Measurements from ENCODE around the gene PCP4.

The PCP4 gene

GRCh38 chr21:39958731-39959130, 91.5 kb downstream of the PCP4 start:
- H3K9me3 ChIP-seq (ENCODE audit: control insufficient read depth, insufficient read depth, low read length), result peaks cover 2% of the 10 kb centered on the region; the same call in 1 of the 2 replicates
- no peaks in the 10 kb centered on the region for H3K36me3 ChIP-seq (ENCODE audit: insufficient read depth, low read length)
- H3K9ac ChIP-seq (ENCODE audit: low read depth, low read length), result no peak overlapping the region
- H3K4me1 ChIP-seq (ENCODE audit: insufficient read depth, low read length), result no peaks in the 10 kb centered on the region

- H3K9ac ChIP-seq (ENCODE audit: low read depth, low read length), result no peak overlapping the region
These were observed 94.0 kb downstream of the PCP4 start for GRCh38 chr21:39961251-39961650.

GRCh38 chr21:39965026-39965425, 97.8 kb downstream of the PCP4 start:
- Histone ChIP-seq H3K4me1 (ENCODE audit: insufficient read depth, low read length) (no peaks in the 10 kb centered on the region), H3K9ac (ENCODE audit: low read depth, low read length) (no peak overlapping the region), H3K36me3 (ENCODE audit: insufficient read depth, low read length) (no peaks in the 10 kb centered on the region), H3K9me3 (ENCODE audit: control insufficient read depth, insufficient read depth, low read length) (no peaks in the 10 kb centered on the region)

More at GRCh38 chr21:39961251-39961650, 94.0 kb downstream of the PCP4 start:
- peaks cover 2% of the 10 kb centered on the region; the same call in 1 of the 2 replicates for H3K9me3 ChIP-seq (ENCODE audit: control insufficient read depth, insufficient read depth, low read length)
- no peaks in the 10 kb centered on the region for H3K36me3 ChIP-seq (ENCODE audit: insufficient read depth, low read length)
- H3K4me1 ChIP-seq (ENCODE audit: insufficient read depth, low read length), result no peaks in the 10 kb centered on the region

GRCh38 chr21:39966786-39967185, 99.5 kb downstream of the PCP4 start:
- H3K9me3 ChIP-seq (ENCODE audit: control insufficient read depth, insufficient read depth, low read length), result no peaks in the 10 kb centered on the region
- H3K4me1 ChIP-seq (ENCODE audit: insufficient read depth, low read length), result no peaks in the 10 kb centered on the region
- no peaks in the 10 kb centered on the region for H3K36me3 ChIP-seq (ENCODE audit: insufficient read depth, low read length)
- no peak overlapping the region for H3K9ac ChIP-seq (ENCODE audit: low read depth, low read length)

- H3K9me3 ChIP-seq (ENCODE audit: control insufficient read depth, insufficient read depth, low read length), result no peaks in the 10 kb centered on the region
- H3K36me3 ChIP-seq (ENCODE audit: insufficient read depth, low read length), result no peaks in the 10 kb centered on the region
- H3K4me1 ChIP-seq (ENCODE audit: insufficient read depth, low read length), result no peaks in the 10 kb centered on the region
- H3K9ac ChIP-seq (ENCODE audit: low read depth, low read length), result no peak overlapping the region
These were observed 100.8 kb downstream of the PCP4 start for GRCh38 chr21:39968010-39968409.

- Histone ChIP-seq H3K9ac (ENCODE audit: low read depth, low read length) (no peak overlapping the region), H3K9me3 (ENCODE audit: control insufficient read depth, insufficient read depth, low read length) (no peaks in the 10 kb centered on the region), H3K36me3 (ENCODE audit: insufficient read depth, low read length) (no peaks in the 10 kb centered on the region), H3K4me1 (ENCODE audit: insufficient read depth, low read length) (no peaks in the 10 kb centered on the region)
These were observed 102.6 kb downstream of the PCP4 start for GRCh38 chr21:39969691-39970364.

- Histone ChIP-seq H3K9ac (ENCODE audit: low read depth, low read length) (no peak overlapping the region), H3K4me1 (ENCODE audit: insufficient read depth, low read length) (no peaks in the 10 kb centered on the region), H3K36me3 (ENCODE audit: insufficient read depth, low read length) (no peaks in the 10 kb centered on the region), H3K9me3 (ENCODE audit: control insufficient read depth, insufficient read depth, low read length) (no peaks in the 10 kb centered on the region)
These were observed 104.7 kb downstream of the PCP4 start for GRCh38 chr21:39971956-39972355.

GRCh38 chr21:39972471-39972870, 105.2 kb downstream of the PCP4 start:
- no peaks in the 10 kb centered on the region for H3K9me3 ChIP-seq (ENCODE audit: control insufficient read depth, insufficient read depth, low read length)
- no peak overlapping the region for H3K9ac ChIP-seq (ENCODE audit: low read depth, low read length)
- no peaks in the 10 kb centered on the region for H3K36me3 ChIP-seq (ENCODE audit: insufficient read depth, low read length)
- no peaks in the 10 kb centered on the region for H3K4me1 ChIP-seq (ENCODE audit: insufficient read depth, low read length)

GRCh38 chr21:39972976-39973770, 105.9 kb downstream of the PCP4 start:
- H3K9me3 ChIP-seq (ENCODE audit: control insufficient read depth, insufficient read depth, low read length), result no peaks in the 10 kb centered on the region

GRCh38 chr21:39976800-39977199, 109.6 kb downstream of the PCP4 start:
- no peaks in the 10 kb centered on the region for H3K36me3 ChIP-seq (ENCODE audit: insufficient read depth, low read length)
- no peaks in the 10 kb centered on the region for H3K4me1 ChIP-seq (ENCODE audit: insufficient read depth, low read length)
- no peak overlapping the region for H3K9ac ChIP-seq (ENCODE audit: low read depth, low read length)
- no peaks in the 10 kb centered on the region for H3K9me3 ChIP-seq (ENCODE audit: control insufficient read depth, insufficient read depth, low read length)

More at GRCh38 chr21:39972976-39973770, 105.9 kb downstream of the PCP4 start:
- Histone ChIP-seq H3K4me1 (ENCODE audit: insufficient read depth, low read length) (no peaks in the 10 kb centered on the region), H3K9ac (ENCODE audit: low read depth, low read length) (no peak overlapping the region), H3K36me3 (ENCODE audit: insufficient read depth, low read length) (no peaks in the 10 kb centered on the region)
